HG02973 (cell line): Measurements from ENCODE around the gene PTAFR.

Experiments
- ATAC-seq: cut with Tn5 transposase; IDR thresholded peaks from one replicate; pipeline ENCODE4 v1.9.1; 2021; ENCODE audit warnings: moderate library complexity; ENCODE audit not compliant: unreplicated experiment

PTAFR gene

GRCh38 chr1:28176492-28177470, at the start of gene PTAFR:
PTAFR (minus strand) TSS chr1:28176690; CDS start chr1:28151021, 25,669 bp downstream.
- no peak for ATAC-seq

- ATAC-seq = no peak
Observed at GRCh38 chr1:28213315-28213714, 36.8 kb upstream of the PTAFR start.

GRCh38 chr1:28209700-28210099, 33.2 kb upstream of the PTAFR start:
- ATAC-seq = no peak

- ATAC-seq = no peak
Observed at GRCh38 chr1:28208818-28209441, 32.4 kb upstream of the PTAFR start.

- no peak for ATAC-seq
Observed at GRCh38 chr1:28205243-28205642, 28.8 kb upstream of the PTAFR start.

- no peak for ATAC-seq
Observed at GRCh38 chr1:28200234-28200873, 23.9 kb upstream of the PTAFR start.

GRCh38 chr1:28199328-28200233, 23.1 kb upstream of the PTAFR start:
- ATAC-seq = peak; percentile 82

- no peak for ATAC-seq
Observed at GRCh38 chr1:28197682-28198415, 21.4 kb upstream of the PTAFR start.

GRCh38 chr1:28196330-28196729, 19.8 kb upstream of the PTAFR start:
- ATAC-seq = no peak

GRCh38 chr1:28195780-28196179, 19.3 kb upstream of the PTAFR start:
- no peak for ATAC-seq

GRCh38 chr1:28194326-28195035, 18.0 kb upstream of the PTAFR start:
- no peak for ATAC-seq

- ATAC-seq = no peak
Observed at GRCh38 chr1:28193701-28194161, 17.2 kb upstream of the PTAFR start.

GRCh38 chr1:28190996-28191645, 14.6 kb upstream of the PTAFR start:
- no peak for ATAC-seq

GRCh38 chr1:28190337-28190979, 14.0 kb upstream of the PTAFR start:
- ATAC-seq = no peak

- ATAC-seq = no peak
Observed at GRCh38 chr1:28185071-28185470, 8.6 kb upstream of the PTAFR start.

GRCh38 chr1:28180306-28181305, 4.1 kb upstream of the PTAFR start:
- ATAC-seq = no peak
